HepG2 (cell line): ENCODE data around the gene SIVA1. TPM values are rescaled to one million over a fixed set of nuclear protein-coding genes. Genes with fewer than 3 reads are reported as not detected.

Experiments
- CEBPG ChIP-seq: IDR thresholded peaks from 2 replicates; pipeline ENCODE4 v1.6.1; 2016
- ELF4 ChIP-seq: sonication (generic); formaldehyde crosslinking; IDR thresholded peaks from 2 replicates; pipeline ENCODE4 v1.5.0; 2020; ENCODE audit warnings: missing genetic modification reagents, mild to moderate bottlenecking, moderate library complexity, borderline replicate concordance
- KMT2A ChIP-seq: sonication (generic); formaldehyde crosslinking; IDR thresholded peaks from 2 replicates; pipeline ENCODE4 v1.4.0; 2020; ENCODE audit warnings: missing genetic modification reagents
- POLR2G ChIP-seq: fragments of 200-400 bp; formaldehyde crosslinking; IDR thresholded peaks from 2 replicates; pipeline ENCODE4 v1.6.1; 2018; ENCODE audit warnings: mild to moderate bottlenecking, low read depth, low read length, moderate library complexity
- SMAD3 ChIP-seq: sonication (generic); formaldehyde crosslinking; IDR thresholded peaks from 2 replicates; pipeline ENCODE4 v1.4.0; 2020; ENCODE audit warnings: missing genetic modification reagents
- ZNF558 ChIP-seq: sonication (generic); formaldehyde crosslinking; IDR thresholded peaks from 2 replicates; pipeline ENCODE4 v1.9.0; 2022; ENCODE audit warnings: mild to moderate bottlenecking, missing genetic modification reagents, borderline replicate concordance
- ZNF773 ChIP-seq: sonication (generic); formaldehyde crosslinking; IDR thresholded peaks from 2 replicates; pipeline ENCODE4 v1.4.0; 2020; ENCODE audit warnings: missing genetic modification reagents, borderline replicate concordance
- polyA plus RNA-seq, 8 experiments: library from polyadenylated mRNA; depleted of rRNA in 3 of 8; stranded (reverse) in 7 of 8; unstranded in 1 of 8; fragments of >200 nt; fragmentation: Illumina TruSeq in 4 of 8; extraction: Trizol in 4 of 8; gene quantifications; 2 replicates each; pipeline versions ENCODE4 v1.2.1 to v1.2.3, GENCODE V29; 2011 to 2016; ENCODE audit warnings: low read depth in 4 of 8, missing spikeins in 1 of 8, mixed read lengths in 1 of 8; ENCODE audit not compliant: insufficient read depth in 1 of 8
- total RNA-seq, 5 experiments: library from RNA; depleted of rRNA; stranded (reverse); fragments of >200 nt; fragmentation: Illumina TruSeq; extraction: Trizol; gene quantifications; 2 replicates each; pipeline ENCODE4 v1.2.3, GENCODE V29; 2016; ENCODE audit warnings: low read depth in 1 of 5
- TF ChIP-seq, protein P1 (sequence below): sonication (generic); formaldehyde crosslinking; IDR thresholded peaks from 2 replicates; pipeline ENCODE4 v1.8.0; 2022; ENCODE audit warnings: mild to moderate bottlenecking, missing genetic modification reagents, moderate library complexity
- TF ChIP-seq, protein P2 (sequence below): sonication (generic); formaldehyde crosslinking; IDR thresholded peaks from 2 replicates; pipeline ENCODE4 v1.5.0; 2020; ENCODE audit warnings: missing genetic modification reagents, mild to moderate bottlenecking, borderline replicate concordance
- TF ChIP-seq, protein P3 (sequence below): sonication (generic); formaldehyde crosslinking; IDR thresholded peaks from 2 replicates; pipeline ENCODE4 v1.4.0; 2020; ENCODE audit warnings: missing genetic modification reagents, borderline replicate concordance
- TF ChIP-seq, protein P4 (sequence below): sonication (generic); formaldehyde crosslinking; IDR thresholded peaks from 2 replicates; pipeline ENCODE4 v1.8.0; 2022; ENCODE audit warnings: missing genetic modification reagents, mild to moderate bottlenecking, borderline replicate concordance
- TF ChIP-seq, protein P5 (sequence below): sonication (generic); formaldehyde crosslinking; IDR thresholded peaks from 2 replicates; pipeline ENCODE4 v1.5.1; 2020; ENCODE audit warnings: missing genetic modification reagents, mild to moderate bottlenecking, borderline replicate concordance
- TF ChIP-seq, protein P6 (sequence below): sonication (generic); formaldehyde crosslinking; IDR thresholded peaks from 2 replicates; pipeline ENCODE4 v1.4.0; 2020; ENCODE audit warnings: missing genetic modification reagents, borderline replicate concordance
- TF ChIP-seq, protein P7 (sequence below): sonication (generic); formaldehyde crosslinking; IDR thresholded peaks from 2 replicates; pipeline ENCODE4 v1.5.1; 2020; ENCODE audit warnings: mild to moderate bottlenecking, moderate library complexity, missing genetic modification reagents

The SIVA1 gene
- total and polyA plus RNA-seq, 2 of the 13 experiments (the other 11 are each of a cell fraction or from before 2014, with no cell fraction given): 123 to 186 TPM

DNA sequence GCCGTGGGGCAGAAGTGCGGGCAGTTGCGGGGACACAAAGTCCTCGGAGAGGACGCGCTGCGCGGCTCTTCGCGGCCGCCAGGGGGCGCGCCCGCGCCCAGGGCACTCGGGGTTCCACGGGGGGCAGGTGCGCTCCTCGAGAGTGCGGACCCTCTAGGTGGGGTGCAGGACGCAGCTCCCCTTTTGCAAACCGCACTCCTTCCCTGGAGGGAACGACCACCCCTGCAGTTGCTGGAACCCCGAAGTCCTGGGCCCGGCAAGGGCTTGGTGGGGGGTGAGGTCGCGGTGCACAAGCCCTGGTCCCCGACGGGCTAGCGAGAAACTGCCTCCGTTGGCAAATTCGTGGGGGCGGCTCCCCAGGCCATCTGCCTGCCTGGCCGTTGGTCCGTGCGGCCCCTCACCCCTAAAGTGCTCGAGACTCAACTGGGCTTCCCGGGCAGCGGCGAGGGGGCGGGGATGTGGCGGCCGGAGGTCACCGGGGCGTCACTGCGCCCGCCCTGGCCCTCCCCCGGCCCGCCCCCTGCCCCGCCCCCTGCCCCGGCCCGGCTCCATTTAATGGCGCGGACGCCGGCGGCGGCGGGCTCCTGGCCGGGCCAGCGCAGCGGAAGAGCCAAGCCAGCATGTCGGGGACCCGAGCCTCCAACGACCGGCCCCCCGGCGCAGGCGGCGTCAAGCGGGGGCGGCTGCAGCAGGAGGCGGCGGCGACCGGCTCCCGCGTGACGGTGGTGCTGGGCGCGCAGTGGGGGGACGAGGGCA, 29.1 kb upstream of the SIVA1 start, which contains the start of gene ADSS1 (continued):
- TF ChIP-seq, protein P1, sequence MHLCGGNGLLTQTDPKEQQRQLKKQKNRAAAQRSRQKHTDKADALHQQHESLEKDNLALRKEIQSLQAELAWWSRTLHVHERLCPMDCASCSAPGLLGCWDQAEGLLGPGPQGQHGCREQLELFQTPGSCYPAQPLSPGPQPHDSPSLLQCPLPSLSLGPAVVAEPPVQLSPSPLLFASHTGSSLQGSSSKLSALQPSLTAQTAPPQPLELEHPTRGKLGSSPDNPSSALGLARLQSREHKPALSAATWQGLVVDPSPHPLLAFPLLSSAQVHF (CRISPR knock-in tag): no peak
- TF ChIP-seq ZNF558 (CRISPR knock-in tag): 0 out of 2 replicates have a peak, but pooled peaks have one; percentile 24
- TF ChIP-seq, protein P2, sequence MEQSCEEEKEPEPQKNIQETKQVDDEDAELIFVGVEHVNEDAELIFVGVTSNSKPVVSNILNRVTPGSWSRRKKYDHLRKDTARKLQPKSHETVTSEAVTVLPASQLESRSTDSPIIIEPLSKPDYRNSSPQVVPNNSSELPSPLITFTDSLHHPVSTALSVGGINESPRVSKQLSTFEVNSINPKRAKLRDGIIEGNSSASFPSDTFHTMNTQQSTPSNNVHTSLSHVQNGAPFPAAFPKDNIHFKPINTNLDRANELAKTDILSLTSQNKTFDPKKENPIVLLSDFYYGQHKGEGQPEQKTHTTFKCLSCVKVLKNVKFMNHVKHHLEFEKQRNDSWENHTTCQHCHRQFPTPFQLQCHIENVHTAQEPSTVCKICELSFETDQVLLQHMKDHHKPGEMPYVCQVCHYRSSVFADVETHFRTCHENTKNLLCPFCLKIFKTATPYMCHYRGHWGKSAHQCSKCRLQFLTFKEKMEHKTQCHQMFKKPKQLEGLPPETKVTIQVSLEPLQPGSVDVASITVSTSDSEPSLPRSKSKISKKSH (CRISPR knock-in tag): peak; percentile 3; the same call in 1 of the 2 replicates
- TF ChIP-seq, protein P3, sequence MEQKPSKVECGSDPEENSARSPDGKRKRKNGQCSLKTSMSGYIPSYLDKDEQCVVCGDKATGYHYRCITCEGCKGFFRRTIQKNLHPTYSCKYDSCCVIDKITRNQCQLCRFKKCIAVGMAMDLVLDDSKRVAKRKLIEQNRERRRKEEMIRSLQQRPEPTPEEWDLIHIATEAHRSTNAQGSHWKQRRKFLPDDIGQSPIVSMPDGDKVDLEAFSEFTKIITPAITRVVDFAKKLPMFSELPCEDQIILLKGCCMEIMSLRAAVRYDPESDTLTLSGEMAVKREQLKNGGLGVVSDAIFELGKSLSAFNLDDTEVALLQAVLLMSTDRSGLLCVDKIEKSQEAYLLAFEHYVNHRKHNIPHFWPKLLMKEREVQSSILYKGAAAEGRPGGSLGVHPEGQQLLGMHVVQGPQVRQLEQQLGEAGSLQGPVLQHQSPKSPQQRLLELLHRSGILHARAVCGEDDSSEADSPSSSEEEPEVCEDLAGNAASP (CRISPR knock-in tag): no peak
- TF ChIP-seq KMT2A (CRISPR knock-in tag): 0 out of 2 replicates have a peak, but pooled peaks have one; percentile 35
- TF ChIP-seq, protein P4, sequence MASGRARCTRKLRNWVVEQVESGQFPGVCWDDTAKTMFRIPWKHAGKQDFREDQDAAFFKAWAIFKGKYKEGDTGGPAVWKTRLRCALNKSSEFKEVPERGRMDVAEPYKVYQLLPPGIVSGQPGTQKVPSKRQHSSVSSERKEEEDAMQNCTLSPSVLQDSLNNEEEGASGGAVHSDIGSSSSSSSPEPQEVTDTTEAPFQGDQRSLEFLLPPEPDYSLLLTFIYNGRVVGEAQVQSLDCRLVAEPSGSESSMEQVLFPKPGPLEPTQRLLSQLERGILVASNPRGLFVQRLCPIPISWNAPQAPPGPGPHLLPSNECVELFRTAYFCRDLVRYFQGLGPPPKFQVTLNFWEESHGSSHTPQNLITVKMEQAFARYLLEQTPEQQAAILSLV (CRISPR knock-in tag): peak; percentile 40; the same call in 1 of the 2 replicates
- TF ChIP-seq, protein P5, sequence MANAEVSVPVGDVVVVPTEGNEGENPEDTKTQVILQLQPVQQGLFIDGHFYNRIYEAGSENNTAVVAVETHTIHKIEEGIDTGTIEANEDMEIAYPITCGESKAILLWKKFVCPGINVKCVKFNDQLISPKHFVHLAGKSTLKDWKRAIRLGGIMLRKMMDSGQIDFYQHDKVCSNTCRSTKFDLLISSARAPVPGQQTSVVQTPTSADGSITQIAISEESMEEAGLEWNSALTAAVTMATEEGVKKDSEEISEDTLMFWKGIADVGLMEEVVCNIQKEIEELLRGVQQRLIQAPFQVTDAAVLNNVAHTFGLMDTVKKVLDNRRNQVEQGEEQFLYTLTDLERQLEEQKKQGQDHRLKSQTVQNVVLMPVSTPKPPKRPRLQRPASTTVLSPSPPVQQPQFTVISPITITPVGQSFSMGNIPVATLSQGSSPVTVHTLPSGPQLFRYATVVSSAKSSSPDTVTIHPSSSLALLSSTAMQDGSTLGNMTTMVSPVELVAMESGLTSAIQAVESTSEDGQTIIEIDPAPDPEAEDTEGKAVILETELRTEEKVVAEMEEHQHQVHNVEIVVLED (CRISPR knock-in tag): no peak; the same call in 1 of the 2 replicates
- TF ChIP-seq ELF4 (CRISPR knock-in tag): no peak
- TF ChIP-seq ZNF773 (CRISPR knock-in tag): peak; percentile 92; the same call in 1 of the 2 replicates
- peak; percentile 91 for TF ChIP-seq POLR2G
- no peak for TF ChIP-seq CEBPG (CRISPR knock-in tag)
- TF ChIP-seq, protein P6, sequence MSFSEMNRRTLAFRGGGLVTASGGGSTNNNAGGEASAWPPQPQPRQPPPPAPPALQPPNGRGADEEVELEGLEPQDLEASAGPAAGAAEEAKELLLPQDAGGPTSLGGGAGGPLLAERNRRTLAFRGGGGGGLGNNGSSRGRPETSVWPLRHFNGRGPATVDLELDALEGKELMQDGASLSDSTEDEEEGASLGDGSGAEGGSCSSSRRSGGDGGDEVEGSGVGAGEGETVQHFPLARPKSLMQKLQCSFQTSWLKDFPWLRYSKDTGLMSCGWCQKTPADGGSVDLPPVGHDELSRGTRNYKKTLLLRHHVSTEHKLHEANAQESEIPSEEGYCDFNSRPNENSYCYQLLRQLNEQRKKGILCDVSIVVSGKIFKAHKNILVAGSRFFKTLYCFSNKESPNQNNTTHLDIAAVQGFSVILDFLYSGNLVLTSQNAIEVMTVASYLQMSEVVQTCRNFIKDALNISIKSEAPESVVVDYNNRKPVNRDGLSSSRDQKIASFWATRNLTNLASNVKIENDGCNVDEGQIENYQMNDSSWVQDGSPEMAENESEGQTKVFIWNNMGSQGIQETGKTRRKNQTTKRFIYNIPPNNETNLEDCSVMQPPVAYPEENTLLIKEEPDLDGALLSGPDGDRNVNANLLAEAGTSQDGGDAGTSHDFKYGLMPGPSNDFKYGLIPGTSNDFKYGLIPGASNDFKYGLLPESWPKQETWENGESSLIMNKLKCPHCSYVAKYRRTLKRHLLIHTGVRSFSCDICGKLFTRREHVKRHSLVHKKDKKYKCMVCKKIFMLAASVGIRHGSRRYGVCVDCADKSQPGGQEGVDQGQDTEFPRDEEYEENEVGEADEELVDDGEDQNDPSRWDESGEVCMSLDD (CRISPR knock-in tag): peak; percentile 93; the same call in 1 of the 2 replicates
- no peak for TF ChIP-seq SMAD3
- TF ChIP-seq, protein P7, sequence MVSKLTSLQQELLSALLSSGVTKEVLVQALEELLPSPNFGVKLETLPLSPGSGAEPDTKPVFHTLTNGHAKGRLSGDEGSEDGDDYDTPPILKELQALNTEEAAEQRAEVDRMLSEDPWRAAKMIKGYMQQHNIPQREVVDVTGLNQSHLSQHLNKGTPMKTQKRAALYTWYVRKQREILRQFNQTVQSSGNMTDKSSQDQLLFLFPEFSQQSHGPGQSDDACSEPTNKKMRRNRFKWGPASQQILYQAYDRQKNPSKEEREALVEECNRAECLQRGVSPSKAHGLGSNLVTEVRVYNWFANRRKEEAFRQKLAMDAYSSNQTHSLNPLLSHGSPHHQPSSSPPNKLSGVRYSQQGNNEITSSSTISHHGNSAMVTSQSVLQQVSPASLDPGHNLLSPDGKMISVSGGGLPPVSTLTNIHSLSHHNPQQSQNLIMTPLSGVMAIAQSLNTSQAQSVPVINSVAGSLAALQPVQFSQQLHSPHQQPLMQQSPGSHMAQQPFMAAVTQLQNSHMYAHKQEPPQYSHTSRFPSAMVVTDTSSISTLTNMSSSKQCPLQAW (CRISPR knock-in tag): peak; percentile 80
